DMS153 treated with DMSO at 0.1 percent for 48 hours (cell line): ENCODE measurements around the gene ANO3.

Experiments
- DNase-seq: peaks from one replicate; lab custom pipeline; 2025; ENCODE audit not compliant: unreplicated experiment; lab: John Stamatoyannopoulos, UW

The ANO3 gene

DNA sequence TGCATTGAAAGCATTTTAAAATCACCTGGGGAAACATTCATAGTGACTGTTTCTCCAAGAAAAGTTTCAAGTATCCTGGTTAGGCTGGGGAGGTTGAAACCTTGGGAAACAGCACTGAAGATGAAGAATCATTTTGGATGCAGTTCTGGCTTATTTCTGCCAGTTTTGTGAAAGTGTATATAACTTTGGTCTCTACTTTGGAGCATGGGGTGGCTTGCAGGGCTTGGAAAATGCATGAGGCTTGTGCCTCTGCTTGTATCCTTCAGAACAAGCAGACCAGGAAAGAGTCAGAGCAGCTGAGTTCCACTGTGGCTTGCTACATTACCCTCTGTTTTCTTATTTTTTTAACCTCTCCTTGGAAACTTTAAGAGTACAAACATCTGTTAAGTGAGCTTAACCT is 370.5 kb downstream of the ANO3 start:
- DNase-seq: no peak

DNA sequence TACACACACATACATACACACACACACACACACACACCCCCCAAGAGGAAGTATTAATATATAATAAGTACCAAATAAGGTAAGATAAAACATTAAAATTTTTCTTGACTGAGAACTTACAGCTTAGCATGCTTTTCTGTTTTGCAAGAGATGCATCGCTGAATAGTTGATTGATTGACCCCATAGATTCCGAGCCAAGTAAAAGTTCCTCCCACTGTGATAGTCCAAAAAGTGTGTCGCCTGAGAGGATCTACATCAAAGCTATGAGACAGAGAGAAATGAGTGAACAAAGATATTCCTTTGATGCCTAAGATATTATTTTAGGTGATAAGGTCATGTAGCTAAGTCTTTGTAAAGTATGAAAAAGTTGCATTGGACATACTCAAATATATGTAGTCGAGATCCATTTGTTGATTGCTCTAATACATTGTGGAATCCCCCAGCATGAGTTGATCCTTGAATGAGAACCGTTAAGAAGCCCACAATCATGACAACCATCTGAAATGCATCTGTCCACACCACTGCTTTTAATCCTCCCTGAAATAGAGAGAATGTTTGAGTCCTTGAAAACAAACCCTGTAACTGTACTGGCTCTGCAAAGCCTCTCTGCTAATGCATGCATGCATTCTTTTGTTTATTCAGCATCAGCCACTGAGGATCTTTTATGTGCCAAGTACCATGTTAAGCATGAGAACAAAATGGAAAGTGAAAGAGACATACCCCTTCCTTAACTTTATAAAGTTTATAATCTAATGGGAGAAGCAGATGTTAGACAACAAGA is 371.7 kb downstream of the ANO3 start:
- no peak for DNase-seq

DNA sequence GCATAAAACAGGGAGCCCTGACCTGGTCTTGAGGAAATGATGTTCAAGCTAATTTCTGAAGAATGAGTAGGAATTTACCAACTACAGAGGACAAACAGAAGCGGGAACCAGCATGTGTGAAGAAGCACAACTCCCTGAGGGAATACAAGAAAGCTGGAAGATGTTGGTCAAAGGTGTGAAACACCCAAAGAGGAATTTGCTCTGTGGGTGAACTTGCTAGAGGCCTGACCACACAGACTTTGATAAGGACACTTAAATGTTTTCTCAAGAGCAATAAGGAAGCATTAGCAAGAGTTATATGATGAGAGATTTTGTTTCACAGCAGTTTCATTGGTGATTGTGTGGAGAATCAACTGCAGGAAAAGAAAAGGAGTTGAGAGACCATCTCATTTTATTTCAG is 372.3 kb downstream of the ANO3 start:
- DNase-seq: no peak

DNA sequence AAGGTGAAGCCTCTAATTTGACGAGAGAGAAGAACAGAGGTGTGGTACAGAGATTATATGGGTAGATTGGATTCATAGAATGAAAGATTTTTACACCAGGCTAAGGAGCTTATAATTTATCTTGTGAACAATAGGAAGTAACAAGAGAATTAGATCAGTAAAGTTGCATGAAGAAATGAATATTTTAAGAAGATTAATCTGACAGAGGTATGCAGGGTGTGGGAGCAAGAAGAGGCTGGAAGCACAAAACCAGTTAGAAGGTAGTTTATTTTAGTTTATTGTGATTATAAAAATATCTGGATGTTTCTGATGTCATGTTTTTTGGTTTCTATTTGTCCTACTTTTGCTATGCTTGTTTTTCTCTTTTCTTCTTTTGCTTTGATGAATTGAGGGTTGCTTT is 374.3 kb downstream of the ANO3 start:
- no peak for DNase-seq

DNA sequence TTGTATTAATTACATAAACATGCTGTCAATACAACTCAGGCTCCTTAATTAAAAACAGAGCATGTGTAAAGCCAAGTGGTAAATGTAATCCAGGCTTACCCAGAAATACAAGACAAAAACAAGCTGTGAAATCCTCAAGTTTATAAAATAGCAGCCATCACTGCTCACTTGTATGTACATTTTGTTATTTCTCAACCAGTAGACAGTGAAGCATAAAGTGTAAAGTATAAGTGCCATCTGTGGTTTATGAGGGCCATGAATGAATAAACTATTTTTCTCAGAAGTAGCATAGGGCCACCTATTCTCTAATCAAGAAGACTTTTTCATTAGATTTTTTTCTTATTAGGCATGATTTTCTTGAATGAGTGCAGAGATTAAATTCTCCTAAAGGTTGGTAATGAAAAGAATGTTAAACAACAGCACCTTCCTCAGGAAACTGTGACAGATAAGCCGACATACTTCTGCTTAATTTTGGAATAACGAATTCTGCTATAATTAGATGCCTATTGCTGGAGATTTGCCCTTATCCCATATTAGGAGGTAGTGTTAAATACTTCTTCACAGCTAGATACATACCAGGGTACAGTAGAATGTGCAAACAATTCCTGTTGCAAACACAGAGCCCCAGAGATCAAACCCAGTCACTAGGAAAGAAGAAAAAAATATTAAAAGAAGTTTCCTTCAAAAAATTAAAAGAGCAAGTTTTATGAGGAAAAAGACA is 377.0 kb downstream of the ANO3 start:
- DNase-seq: no peak

DNA sequence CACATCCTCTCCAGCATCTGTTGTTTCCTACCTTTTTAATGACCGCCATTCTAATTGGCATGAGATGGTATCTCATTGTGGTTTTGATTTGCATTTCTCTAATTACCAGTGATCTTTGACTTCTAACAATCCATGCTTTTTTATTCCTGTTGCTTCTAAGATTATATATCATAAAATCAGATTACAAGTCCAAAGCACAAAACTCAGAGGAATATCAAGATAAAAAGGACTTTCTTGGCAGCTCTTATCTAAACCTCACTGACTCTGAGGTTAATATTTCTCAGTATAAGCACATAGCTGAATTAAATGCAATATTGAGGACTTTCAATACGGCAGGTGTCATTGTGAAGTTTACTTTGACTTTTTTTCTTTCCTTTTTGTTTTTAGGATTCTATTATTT is 378.6 kb downstream of the ANO3 start:
- DNase-seq: no peak

DNA sequence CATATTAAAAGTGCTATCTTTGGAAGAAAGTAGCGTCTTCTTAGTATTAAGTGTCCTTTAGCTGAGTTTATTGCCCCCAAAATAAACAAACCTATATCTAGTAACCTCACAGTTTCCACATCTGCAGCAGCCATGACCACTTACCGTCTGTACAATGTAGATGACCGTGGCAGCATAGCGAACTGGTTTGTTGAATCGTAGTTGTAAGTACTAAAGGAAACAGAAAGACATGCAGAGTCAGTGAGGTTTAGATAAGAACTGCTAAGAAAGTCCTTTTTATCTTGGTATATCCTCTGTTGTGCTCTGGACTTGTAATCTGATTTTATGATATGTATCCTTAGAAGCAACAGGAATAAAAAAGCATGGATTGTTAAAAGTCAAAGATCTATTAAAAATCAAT is 380.6 kb downstream of the ANO3 start:
- DNase-seq: no peak
